Mesothelial cell of epicardium (in vitro differentiated cells): ENCODE results near the gene EXOC3L2. TPM values are rescaled to one million over a fixed set of nuclear protein-coding genes. Genes with fewer than 3 reads are reported as not detected.

Experiments used
- DNase-seq, 2 experiments: peaks; one replicate each; pipeline ENCODE4 v3.0.0; 2021; ENCODE audit warnings: low spot score in 2 of 2; ENCODE audit not compliant: unreplicated experiment in 2 of 2
- H3K27ac Mint-ChIP-seq: 2 replicates; pipeline ENCODE4 v1.8.0; 2021; ENCODE audit warnings: mixed read lengths
- H3K27me3 Mint-ChIP-seq: 2 replicates; pipeline ENCODE4 v1.8.0; 2021; ENCODE audit warnings: low read depth, mixed read lengths
- H3K36me3 Mint-ChIP-seq: 2 replicates; pipeline ENCODE4 v1.8.0; 2021; ENCODE audit warnings: mixed read lengths
- H3K4me1 Mint-ChIP-seq: 2 replicates; pipeline ENCODE4 v1.8.0; 2021; ENCODE audit warnings: mixed read lengths
- H3K4me3 Mint-ChIP-seq: 2 replicates; pipeline ENCODE4 v1.8.0; 2021; ENCODE audit warnings: mild to moderate bottlenecking, moderate library complexity, mixed read lengths
- H3K9me3 Mint-ChIP-seq: 2 replicates; pipeline ENCODE4 v1.8.0; 2021; ENCODE audit warnings: mixed read lengths
- total RNA-seq: library from RNA; stranded (reverse); gene quantifications from 3 replicates; pipeline ENCODE4 v1.2.1, GENCODE V29; 2021
- TF ChIP-seq, protein P1 (sequence below): fragments of 200-600 bp; sonication (generic); IDR thresholded peaks from one replicate; pipeline ENCODE4 v1.5.0; 2021; ENCODE audit warnings: antibody characterized with exemption; ENCODE audit not compliant: unreplicated experiment

The EXOC3L2 gene
- total RNA-seq, 1 donor from 2014 or later, result 1.6 TPM

- Mint-ChIP-seq H3K4me1 (no peaks in the 10 kb centered on the region), H3K4me3 (no peak overlapping the region), H3K9me3 (no peaks in the 10 kb centered on the region), H3K36me3 (no peaks in the 10 kb centered on the region), H3K27ac (no peak overlapping the region), H3K27me3 (no peaks in the 10 kb centered on the region)
- DNase-seq, result no peak
- TF ChIP-seq, protein P1, sequence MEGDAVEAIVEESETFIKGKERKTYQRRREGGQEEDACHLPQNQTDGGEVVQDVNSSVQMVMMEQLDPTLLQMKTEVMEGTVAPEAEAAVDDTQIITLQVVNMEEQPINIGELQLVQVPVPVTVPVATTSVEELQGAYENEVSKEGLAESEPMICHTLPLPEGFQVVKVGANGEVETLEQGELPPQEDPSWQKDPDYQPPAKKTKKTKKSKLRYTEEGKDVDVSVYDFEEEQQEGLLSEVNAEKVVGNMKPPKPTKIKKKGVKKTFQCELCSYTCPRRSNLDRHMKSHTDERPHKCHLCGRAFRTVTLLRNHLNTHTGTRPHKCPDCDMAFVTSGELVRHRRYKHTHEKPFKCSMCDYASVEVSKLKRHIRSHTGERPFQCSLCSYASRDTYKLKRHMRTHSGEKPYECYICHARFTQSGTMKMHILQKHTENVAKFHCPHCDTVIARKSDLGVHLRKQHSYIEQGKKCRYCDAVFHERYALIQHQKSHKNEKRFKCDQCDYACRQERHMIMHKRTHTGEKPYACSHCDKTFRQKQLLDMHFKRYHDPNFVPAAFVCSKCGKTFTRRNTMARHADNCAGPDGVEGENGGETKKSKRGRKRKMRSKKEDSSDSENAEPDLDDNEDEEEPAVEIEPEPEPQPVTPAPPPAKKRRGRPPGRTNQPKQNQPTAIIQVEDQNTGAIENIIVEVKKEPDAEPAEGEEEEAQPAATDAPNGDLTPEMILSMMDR, result no peak
Measured at GRCh38 chr19:45170146-45171106, 74.8 kb downstream of the EXOC3L2 start.

- no peaks in the 10 kb centered on the region for H3K4me1 Mint-ChIP-seq
Measured at GRCh38 chr19:45169602-45170001, 75.6 kb downstream of the EXOC3L2 start.

DNA sequence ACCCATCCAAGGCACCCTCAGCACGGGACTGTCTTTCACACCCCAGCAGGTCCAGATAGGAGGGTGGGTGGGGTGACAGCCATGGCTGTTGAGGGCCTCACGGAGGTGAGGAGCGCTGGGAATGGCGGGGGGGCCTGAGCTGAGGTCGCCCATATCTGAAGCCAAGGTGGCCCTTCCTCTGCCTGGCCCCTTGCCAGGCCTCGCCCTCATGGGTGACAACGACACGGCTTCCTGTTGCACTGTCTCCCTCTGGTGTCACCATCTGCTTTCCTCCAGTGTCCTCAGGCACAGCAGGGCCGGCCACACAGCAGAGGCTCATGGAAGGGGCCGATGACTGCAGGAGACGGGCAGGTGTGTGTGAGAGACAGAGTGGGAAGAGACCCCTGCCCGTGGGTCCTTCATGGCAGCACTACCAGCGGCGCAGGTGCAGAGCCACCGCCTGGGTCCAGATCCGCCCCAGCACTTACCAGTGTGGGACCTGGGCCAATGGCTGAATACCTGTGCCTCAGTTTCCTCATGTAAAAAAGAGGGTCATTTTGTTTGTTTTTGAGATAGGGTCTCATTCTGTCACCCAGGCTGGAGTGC lies 76.3 kb downstream of the EXOC3L2 start:
- TF ChIP-seq, protein P1, result no peak
- H3K9me3 Mint-ChIP-seq, result no peaks in the 10 kb centered on the region
- no peaks in the 10 kb centered on the region for H3K27me3 Mint-ChIP-seq
- no peaks in the 10 kb centered on the region for H3K36me3 Mint-ChIP-seq
- DNase-seq, result no peak
- H3K4me1 Mint-ChIP-seq, result peaks cover 2% of the 10 kb centered on the region
- no peak overlapping the region for H3K4me3 Mint-ChIP-seq
- H3K27ac Mint-ChIP-seq, result no peak overlapping the region

More at GRCh38 chr19:45169602-45170001, 75.6 kb downstream of the EXOC3L2 start:
- no peaks in the 10 kb centered on the region for H3K36me3 Mint-ChIP-seq
- TF ChIP-seq, protein P1, result no peak
- no peaks in the 10 kb centered on the region for H3K27me3 Mint-ChIP-seq
- H3K4me3 Mint-ChIP-seq, result no peak overlapping the region
- H3K9me3 Mint-ChIP-seq, result no peaks in the 10 kb centered on the region
- no peak overlapping the region for H3K27ac Mint-ChIP-seq
- no peak for DNase-seq

DNA sequence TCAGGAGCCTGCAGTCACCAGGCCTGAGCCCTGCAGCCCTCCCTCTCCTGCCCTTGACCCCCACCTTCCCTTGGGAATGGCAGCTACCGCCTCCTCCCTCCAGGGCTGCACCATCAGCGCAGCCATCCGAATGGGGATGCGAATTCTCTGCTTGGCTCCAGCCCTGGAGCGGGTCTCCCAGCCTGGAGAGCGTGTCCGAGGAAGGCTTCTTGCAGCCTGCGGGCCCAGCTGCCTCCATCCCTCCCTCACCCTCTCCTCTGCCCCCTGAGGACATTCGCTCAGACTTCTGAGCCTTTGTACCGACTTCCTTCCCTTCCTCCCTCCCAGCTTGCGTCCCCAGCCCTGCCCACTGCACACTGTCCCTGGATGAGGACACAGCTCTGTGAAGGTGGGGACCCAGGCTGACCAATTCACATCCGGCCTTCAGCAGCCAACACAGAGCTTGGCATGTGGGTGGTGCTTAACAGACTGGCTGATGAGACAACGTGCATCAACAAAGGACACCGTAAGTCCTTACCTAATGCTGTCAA lies 78.4 kb downstream of the EXOC3L2 start:
- H3K36me3 Mint-ChIP-seq, result no peaks in the 10 kb centered on the region
- H3K4me3 Mint-ChIP-seq, result no peak overlapping the region
- no peaks in the 10 kb centered on the region for H3K27me3 Mint-ChIP-seq
- TF ChIP-seq, protein P1, result no peak
- no peaks in the 10 kb centered on the region for H3K9me3 Mint-ChIP-seq
- peak overlapping the region; percentile 67 for H3K27ac Mint-ChIP-seq
- H3K4me1 Mint-ChIP-seq, result peaks cover 9% of the 10 kb centered on the region
- DNase-seq, result no peak

GRCh38 chr19:45164577-45165335 lies 80.5 kb downstream of the EXOC3L2 start:
- no peak overlapping the region for H3K27ac Mint-ChIP-seq
- no peak overlapping the region for H3K4me3 Mint-ChIP-seq
- peaks cover 25% of the 10 kb centered on the region for H3K4me1 Mint-ChIP-seq
- H3K27me3 Mint-ChIP-seq, result peaks cover 6% of the 10 kb centered on the region
- H3K9me3 Mint-ChIP-seq, result no peaks in the 10 kb centered on the region
- DNase-seq, result peak; percentile 28 to 53
- TF ChIP-seq, protein P1, result no peak
- H3K36me3 Mint-ChIP-seq, result no peaks in the 10 kb centered on the region
